Suprapubic skin (tissue), 4 donors: ENCODE data around the gene TEX22.

ENCODE experiments used
- EP300 ChIP-seq: sonication (generic); formaldehyde crosslinking; IDR thresholded peaks from one replicate; pipeline ENCODE4 v1.6.1; 2017; ENCODE audit warnings: antibody characterized with exemption
- POLR2A ChIP-seq, 2 donors: fragments of 450-650 bp; IDR thresholded peaks; one replicate each; pipeline ENCODE4 v1.6.1; 2017; ENCODE audit warnings: antibody characterized with exemption in 2 of 2, mild to moderate bottlenecking in 2 of 2, moderate library complexity in 2 of 2
- POLR2AphosphoS5 ChIP-seq, 3 donors: sonication (generic); formaldehyde crosslinking; IDR thresholded peaks; one replicate each; pipeline ENCODE4 v1.6.1; 2017; ENCODE audit warnings: antibody characterized with exemption in 3 of 3
- TF ChIP-seq, protein P1 (sequence below), 2 donors: fragments of 200-600 bp in 1 of 2; fragments of 450-650 bp in 1 of 2; sonication (generic) in 1 of 2; IDR thresholded peaks; one replicate each; pipeline ENCODE4 v1.5.1; 2016 to 2019; ENCODE audit warnings: antibody characterized with exemption in 2 of 2, mild to moderate bottlenecking in 1 of 2, moderate library complexity in 1 of 2

DNA sequence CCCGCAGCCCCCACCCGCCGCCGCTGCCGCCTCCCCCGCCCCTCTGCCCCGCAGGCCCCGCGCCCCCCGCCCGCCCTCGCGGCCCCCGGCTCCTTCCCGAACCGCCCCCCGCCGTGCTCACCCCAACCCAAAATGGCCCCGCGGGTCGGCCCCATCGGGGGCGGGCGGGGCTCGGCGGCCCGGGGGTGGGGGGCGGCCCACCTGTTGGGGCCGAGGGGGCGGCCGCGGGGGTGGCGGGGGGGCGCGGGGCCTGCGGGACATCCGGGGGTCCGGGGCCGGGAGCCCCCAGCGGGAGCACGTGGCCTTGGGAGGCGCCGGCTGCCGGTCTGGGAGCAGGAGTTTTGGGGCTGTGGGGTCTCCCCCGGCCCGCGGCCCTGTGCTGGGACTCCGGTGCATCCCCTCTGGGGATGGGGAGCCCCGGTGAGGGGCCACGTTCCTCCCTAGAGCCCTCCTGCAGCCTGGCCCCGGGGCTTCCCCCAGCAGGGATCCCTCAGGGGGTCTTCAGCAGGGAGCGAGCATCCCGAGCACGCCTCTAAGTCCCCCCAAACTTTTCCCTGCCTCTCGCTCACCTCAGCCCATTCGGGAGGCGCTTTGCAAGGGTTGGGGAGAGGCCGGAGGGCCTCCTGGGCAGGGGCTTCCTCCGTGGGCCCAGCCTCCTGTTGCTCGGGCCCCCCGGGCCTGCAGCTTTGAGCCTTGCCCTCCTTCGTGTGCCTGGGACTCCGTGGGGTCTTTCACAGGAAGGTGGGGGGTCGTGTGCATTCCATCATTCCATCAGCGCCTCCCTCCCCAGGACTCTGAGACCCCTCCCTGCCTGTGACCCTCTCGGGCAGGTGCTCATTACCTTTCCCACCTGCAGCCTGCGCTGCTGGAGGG is 22.0 kb downstream of the TEX22 start:
- TF ChIP-seq, protein P1, sequence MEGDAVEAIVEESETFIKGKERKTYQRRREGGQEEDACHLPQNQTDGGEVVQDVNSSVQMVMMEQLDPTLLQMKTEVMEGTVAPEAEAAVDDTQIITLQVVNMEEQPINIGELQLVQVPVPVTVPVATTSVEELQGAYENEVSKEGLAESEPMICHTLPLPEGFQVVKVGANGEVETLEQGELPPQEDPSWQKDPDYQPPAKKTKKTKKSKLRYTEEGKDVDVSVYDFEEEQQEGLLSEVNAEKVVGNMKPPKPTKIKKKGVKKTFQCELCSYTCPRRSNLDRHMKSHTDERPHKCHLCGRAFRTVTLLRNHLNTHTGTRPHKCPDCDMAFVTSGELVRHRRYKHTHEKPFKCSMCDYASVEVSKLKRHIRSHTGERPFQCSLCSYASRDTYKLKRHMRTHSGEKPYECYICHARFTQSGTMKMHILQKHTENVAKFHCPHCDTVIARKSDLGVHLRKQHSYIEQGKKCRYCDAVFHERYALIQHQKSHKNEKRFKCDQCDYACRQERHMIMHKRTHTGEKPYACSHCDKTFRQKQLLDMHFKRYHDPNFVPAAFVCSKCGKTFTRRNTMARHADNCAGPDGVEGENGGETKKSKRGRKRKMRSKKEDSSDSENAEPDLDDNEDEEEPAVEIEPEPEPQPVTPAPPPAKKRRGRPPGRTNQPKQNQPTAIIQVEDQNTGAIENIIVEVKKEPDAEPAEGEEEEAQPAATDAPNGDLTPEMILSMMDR (IDR thresholded peaks at IDR 0.05), result no peak
- TF ChIP-seq EP300 (no peak), POLR2AphosphoS5 (IDR thresholded peaks at IDR 0.05) (no peak), POLR2A (IDR thresholded peaks at IDR 0.05) (no peak)
